ENCODE data around the gene EZH2. TPM values are rescaled to one million over a fixed set of nuclear protein-coding genes. Genes with fewer than 3 reads are reported as not detected.

EZH2 gene
- total RNA-seq, 1 donor from 2014 or later = 13.8 TPM

DNA sequence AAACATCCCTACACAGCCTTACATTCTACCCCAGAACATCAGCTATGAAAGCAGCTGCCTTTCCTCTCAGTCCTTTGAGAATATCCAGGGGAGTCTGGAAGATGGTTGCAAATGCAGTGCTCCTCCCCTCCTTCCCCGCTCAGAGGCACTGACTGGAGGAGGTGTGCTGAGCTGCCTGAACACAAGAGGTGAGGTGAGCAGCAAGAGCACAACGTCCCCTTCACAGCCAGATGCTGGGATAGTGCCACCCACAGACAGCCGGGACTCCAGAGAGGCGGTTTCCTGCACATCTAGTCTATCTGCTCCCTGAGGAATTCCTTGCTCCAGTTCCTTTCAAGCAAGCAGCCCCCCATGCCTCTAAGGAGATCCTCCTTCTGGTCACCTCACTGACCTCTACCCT is 74.2 kb downstream of the EZH2 start:
- no peaks in the 10 kb centered on the region for H3K9me3 ChIP-seq (ENCODE audit: insufficient read depth, low read depth, low read length)
- H4K20me1 ChIP-seq (ENCODE audit: insufficient read depth, low read length) = no peaks in the 10 kb centered on the region
- H3K4me2 ChIP-seq (ENCODE audit: low read length) = no peak overlapping the region
- no peak overlapping the region for H3K4me3 ChIP-seq (ENCODE audit: insufficient read depth, low read depth, low read length)
- Mint-ChIP-seq H3K27ac (ENCODE audit: unreplicated experiment) (no peak overlapping the region), H3K9me3 (ENCODE audit: unreplicated experiment) (no peaks in the 10 kb centered on the region), H3K4me3 (ENCODE audit: unreplicated experiment) (no peak overlapping the region), H3K36me3 (ENCODE audit: low read depth, unreplicated experiment) (peaks cover 10% of the 10 kb centered on the region), H3K4me1 (ENCODE audit: low read depth, unreplicated experiment) (peaks cover 7% of the 10 kb centered on the region), H3K27me3 (ENCODE audit: low read depth, unreplicated experiment) (no peaks in the 10 kb centered on the region)
- no peaks in the 10 kb centered on the region for H3K27me3 ChIP-seq (ENCODE audit: insufficient read depth, low read length)
- H3K9ac ChIP-seq (ENCODE audit: low read length) = no peak overlapping the region
- DNase-seq (ENCODE audit: low read depth) = no peak
- H2AFZ ChIP-seq (ENCODE audit: low read depth, low read length) = no peak overlapping the region
- no peaks in the 10 kb centered on the region for H3K79me2 ChIP-seq (ENCODE audit: insufficient read depth, low read length)
- no peak for FAIRE-seq
- no peak for TF ChIP-seq CTCF (IDR thresholded peaks at IDR 0.05; ENCODE audit: insufficient read depth, low read depth, low read length)
- TF ChIP-seq EZH2 (IDR thresholded peaks at IDR 0.05; ENCODE audit: insufficient read depth, low read length) = no peak
- no peaks in the 10 kb centered on the region for H3K4me1 ChIP-seq (ENCODE audit: insufficient read depth, low read length)
- H3K36me3 ChIP-seq (ENCODE audit: insufficient read depth, low read length) = peaks cover 41% of the 10 kb centered on the region
- no peak overlapping the region for H3K27ac ChIP-seq (ENCODE audit: low read depth, low read length)

DNA sequence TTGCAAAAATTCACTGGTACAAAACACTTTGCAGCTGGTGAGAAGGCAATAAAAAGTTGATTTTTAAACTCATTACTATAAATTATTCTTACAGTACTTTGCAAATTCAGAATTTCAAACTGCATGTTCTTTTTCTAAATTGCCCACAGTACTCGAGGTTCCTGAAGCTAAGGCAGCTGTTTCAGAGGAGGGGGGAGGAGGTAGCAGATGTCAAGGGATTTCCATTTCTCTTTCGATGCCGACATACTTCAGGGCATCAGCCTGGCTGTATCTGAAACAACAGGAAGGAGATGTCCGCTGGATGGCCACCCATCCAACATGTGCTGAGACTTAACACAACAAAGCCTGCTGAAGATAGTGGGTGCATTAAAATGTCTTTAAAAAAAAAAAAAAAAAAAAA is 76.7 kb downstream of the EZH2 start:
- Histone ChIP-seq H3K27ac (ENCODE audit: low read depth, low read length) (no peak overlapping the region), H2AFZ (ENCODE audit: low read depth, low read length) (no peak overlapping the region), H3K4me3 (ENCODE audit: insufficient read depth, low read depth, low read length) (no peak overlapping the region), H4K20me1 (ENCODE audit: insufficient read depth, low read length) (no peaks in the 10 kb centered on the region), H3K9me3 (ENCODE audit: insufficient read depth, low read depth, low read length) (no peaks in the 10 kb centered on the region), H3K4me1 (ENCODE audit: insufficient read depth, low read length) (no peaks in the 10 kb centered on the region), H3K36me3 (ENCODE audit: insufficient read depth, low read length) (peaks cover 31% of the 10 kb centered on the region), H3K4me2 (ENCODE audit: low read length) (no peak overlapping the region), H3K79me2 (ENCODE audit: insufficient read depth, low read length) (no peaks in the 10 kb centered on the region), H3K27me3 (ENCODE audit: insufficient read depth, low read length) (no peaks in the 10 kb centered on the region), H3K9ac (ENCODE audit: low read length) (no peak overlapping the region)
- no peak for DNase-seq (ENCODE audit: low read depth)
- Mint-ChIP-seq H3K27me3 (ENCODE audit: low read depth, unreplicated experiment) (no peaks in the 10 kb centered on the region), H3K4me3 (ENCODE audit: unreplicated experiment) (no peak overlapping the region), H3K9me3 (ENCODE audit: unreplicated experiment) (no peaks in the 10 kb centered on the region), H3K4me1 (ENCODE audit: low read depth, unreplicated experiment) (peaks cover 7% of the 10 kb centered on the region), H3K36me3 (ENCODE audit: low read depth, unreplicated experiment) (peaks cover 6% of the 10 kb centered on the region), H3K27ac (ENCODE audit: unreplicated experiment) (no peak overlapping the region)
- FAIRE-seq = no peak
- no peak for TF ChIP-seq CTCF (IDR thresholded peaks at IDR 0.05; ENCODE audit: insufficient read depth, low read depth, low read length)
- TF ChIP-seq EZH2 (IDR thresholded peaks at IDR 0.05; ENCODE audit: insufficient read depth, low read length) = no peak

GRCh38 chr7:148806187-148806586 is 77.9 kb downstream of the EZH2 start:
- peaks cover 7% of the 10 kb centered on the region for H3K4me1 Mint-ChIP-seq (ENCODE audit: low read depth, unreplicated experiment)
- DNase-seq (ENCODE audit: low read depth) = no peak
- H3K4me1 ChIP-seq (ENCODE audit: insufficient read depth, low read length) = no peaks in the 10 kb centered on the region
- no peak overlapping the region for H3K27ac Mint-ChIP-seq (ENCODE audit: unreplicated experiment)
- no peak for FAIRE-seq
- H3K4me3 ChIP-seq (ENCODE audit: insufficient read depth, low read depth, low read length) = no peak overlapping the region
- no peaks in the 10 kb centered on the region for H3K27me3 ChIP-seq (ENCODE audit: insufficient read depth, low read length)
- H3K4me3 Mint-ChIP-seq (ENCODE audit: unreplicated experiment) = no peak overlapping the region
- H3K4me2 ChIP-seq (ENCODE audit: low read length) = no peak overlapping the region
- H2AFZ ChIP-seq (ENCODE audit: low read depth, low read length) = no peak overlapping the region
- no peaks in the 10 kb centered on the region for H3K9me3 ChIP-seq (ENCODE audit: insufficient read depth, low read depth, low read length)
- H3K9ac ChIP-seq (ENCODE audit: low read length) = no peak overlapping the region
- H3K79me2 ChIP-seq (ENCODE audit: insufficient read depth, low read length) = no peaks in the 10 kb centered on the region
- H3K36me3 Mint-ChIP-seq (ENCODE audit: low read depth, unreplicated experiment) = peaks cover 11% of the 10 kb centered on the region
- no peaks in the 10 kb centered on the region for H3K27me3 Mint-ChIP-seq (ENCODE audit: low read depth, unreplicated experiment)
- TF ChIP-seq EZH2 (IDR thresholded peaks at IDR 0.05; ENCODE audit: insufficient read depth, low read length) (no peak), CTCF (IDR thresholded peaks at IDR 0.05; ENCODE audit: insufficient read depth, low read depth, low read length) (no peak)
- H3K27ac ChIP-seq (ENCODE audit: low read depth, low read length) = no peak overlapping the region
- no peaks in the 10 kb centered on the region for H4K20me1 ChIP-seq (ENCODE audit: insufficient read depth, low read length)
- H3K36me3 ChIP-seq (ENCODE audit: insufficient read depth, low read length) = peaks cover 27% of the 10 kb centered on the region
- H3K9me3 Mint-ChIP-seq (ENCODE audit: unreplicated experiment) = no peaks in the 10 kb centered on the region

Measured in astrocyte (in vitro differentiated cells and primary cell).